HepG2 (cell line): ENCODE measurements around the gene NCAPD2. TPM values are rescaled to one million over a fixed set of nuclear protein-coding genes. Genes with fewer than 3 reads are reported as not detected.

ENCODE experiments used
- ATAC-seq: fragments of 200-7000 bp; cut with Tn5 transposase; 3 replicates; pipeline ENCODE4 v1.9.1; 2020; ENCODE audit warnings: mild to moderate bottlenecking, moderate library complexity
- BruUV-seq: library from RNA; stranded (reverse); fragments of 400-500 nt; replicated peaks from 2 replicates; lab custom pipeline; 2021; lab: Mats Ljungman, UMichigan
- CTCF ChIA-PET: fragments of 300-600 bp; formaldehyde crosslinking; extraction: SDS; loops from one replicate; lab custom pipeline; 2021; ENCODE audit warnings: low total read pairs, inconsistent platforms, low intra/inter-chr PET ratio; lab: Yijun Ruan, JAX
- POLR2A ChIA-PET: fragments of 350-600 bp; sonication (Branson Sonifier 250); formaldehyde crosslinking; loops from one replicate; lab custom pipeline; 2020; ENCODE audit warnings: antibody characterized with exemption, inconsistent platforms; lab: Yijun Ruan, JAX
- DNase-seq: peaks from one replicate; pipeline ENCODE4 v3.0.0-alpha.2; 2015; ENCODE audit warnings: low spot score
- FAIRE-seq: peaks from 3 replicates; lab custom pipeline; 2011; peaks lifted over from hg19 to GRCh38; lab: Jason Lieb, UNC
- H2AFZ ChIP-seq: one replicate; pipeline ENCODE4 v1.6.1; 2011; ENCODE audit warnings: low read length, inconsistent platforms
- H3K27ac ChIP-seq: fragments of 300-600 bp; 3 replicates; pipeline ENCODE4 v1.8.0; 2011; ENCODE audit warnings: mixed run types, mild to moderate bottlenecking, mixed read lengths, low read length, inconsistent platforms; ENCODE audit not compliant: insufficient read depth; ENCODE audit errors: extremely low read length
- H3K27me3 ChIP-seq, 2 experiments: fragments of 200-600 bp in 1 of 2; 2 replicates in 1 of 2; 3 replicates in 1 of 2; pipeline versions ENCODE4 v1.6.0 to v1.8.0; 2011; ENCODE audit warnings: low read length in 2 of 2, mild to moderate bottlenecking in 2 of 2, moderate library complexity in 2 of 2, inconsistent platforms in 1 of 2; ENCODE audit not compliant: insufficient read depth in 2 of 2, control insufficient read depth in 1 of 2
- H3K36me3 ChIP-seq, 2 experiments: fragments of 200-600 bp in 1 of 2; replicated peaks in 1 of 2; 2 replicates in 1 of 2; 3 replicates in 1 of 2; pipeline versions ENCODE4 v1.5.1 to v1.8.0; 2011; ENCODE audit warnings: low read length in 2 of 2, inconsistent platforms in 1 of 2; ENCODE audit not compliant: insufficient read depth in 2 of 2, control insufficient read depth in 1 of 2
- H3K4me1 ChIP-seq: 2 replicates; pipeline ENCODE4 v1.5.1; 2012; ENCODE audit warnings: low read length, inconsistent platforms; ENCODE audit not compliant: insufficient read depth
- H3K4me2 ChIP-seq: 2 replicates; pipeline ENCODE4 v1.6.0; 2011; ENCODE audit warnings: low read depth, low read length, inconsistent platforms
- H3K4me3 ChIP-seq, 3 experiments: fragments of 200-600 bp in 1 of 3; sonication (generic), shearing (Covaris generic) in 1 of 3; replicated peaks in 1 of 3; 2 replicates each; pipeline ENCODE4 v1.5.1; 2011 to 2016; ENCODE audit warnings: low read length in 3 of 3, inconsistent platforms in 2 of 3, low read depth in 2 of 3, mild to moderate bottlenecking in 2 of 3, control low read depth in 1 of 3, mixed read lengths in 1 of 3; ENCODE audit not compliant: insufficient read depth in 1 of 3
- H3K79me2 ChIP-seq: one replicate; pipeline ENCODE4 v1.6.1; 2011; ENCODE audit warnings: low read length, inconsistent platforms; ENCODE audit not compliant: insufficient read depth
- H3K9ac ChIP-seq: 2 replicates; pipeline ENCODE4 v1.6.0; 2011; ENCODE audit warnings: mild to moderate bottlenecking, low read depth, low read length, inconsistent platforms; ENCODE audit not compliant: insufficient read depth
- H3K9me3 ChIP-seq: 2 replicates; pipeline ENCODE4 v1.5.1; 2012; ENCODE audit warnings: mild to moderate bottlenecking, low read length
- H4K20me1 ChIP-seq: 2 replicates; pipeline ENCODE4 v1.6.0; 2011; ENCODE audit warnings: inconsistent platforms, mild to moderate bottlenecking, low read length, moderate library complexity; ENCODE audit not compliant: insufficient read depth
- ATM ChIP-seq: fragments of 450-650 bp; IDR thresholded peaks from 2 replicates; pipeline ENCODE4 v1.7.1; 2017; ENCODE audit warnings: mild to moderate bottlenecking, borderline replicate concordance
- SCMH1 ChIP-seq: sonication (generic); formaldehyde crosslinking; IDR thresholded peaks from 2 replicates; pipeline ENCODE4 v1.9.0; 2021; ENCODE audit warnings: missing genetic modification reagents, mild to moderate bottlenecking, borderline replicate concordance
- SRY ChIP-seq: sonication (generic); formaldehyde crosslinking; IDR thresholded peaks from 2 replicates; pipeline ENCODE4 v1.8.0; 2022; ENCODE audit warnings: mild to moderate bottlenecking, missing genetic modification reagents
- ZNF576 ChIP-seq: sonication (generic); formaldehyde crosslinking; IDR thresholded peaks from 2 replicates; pipeline ENCODE4 v1.4.0; 2020; ENCODE audit warnings: mild to moderate bottlenecking, missing genetic modification reagents
- WGBS: methylation state at CpG from one replicate; pipeline ENCODE4 v1.1.6; 2017; ENCODE audit warnings: low lambda C conversion rate; 5-methylcytosine and 5-hydroxymethylcytosine counted together
- in situ Hi-C: cut with HindIII; loops from 2 replicates; pipeline ENCODE4 v1.10.0; 2017; ENCODE audit warnings: low pct_unique_long_range_greater_than_20kb; ENCODE audit not compliant: extremely low pct_ligation_motif_present
- intact Hi-C: fragments of 100-400 bp; cut with micrococcal nuclease; formaldehyde crosslinking; loops from one replicate; pipeline ENCODE4 v1.10.0; 2022; ENCODE audit not compliant: unreplicated experiment
- polyA plus RNA-seq, 8 experiments: library from polyadenylated mRNA; depleted of rRNA in 3 of 8; stranded (reverse) in 7 of 8; unstranded in 1 of 8; fragments of >200 nt; fragmentation: Illumina TruSeq in 4 of 8; extraction: Trizol in 4 of 8; gene quantifications; 2 replicates each; pipeline versions ENCODE4 v1.2.1 to v1.2.3, GENCODE V29; 2011 to 2016; ENCODE audit warnings: low read depth in 4 of 8, missing spikeins in 1 of 8, mixed read lengths in 1 of 8; ENCODE audit not compliant: insufficient read depth in 1 of 8
- total RNA-seq, 5 experiments: library from RNA; depleted of rRNA; stranded (reverse); fragments of >200 nt; fragmentation: Illumina TruSeq; extraction: Trizol; gene quantifications; 2 replicates each; pipeline ENCODE4 v1.2.3, GENCODE V29; 2016; ENCODE audit warnings: low read depth in 1 of 5

The NCAPD2 gene
- total and polyA plus RNA-seq, 2 of the 13 experiments (the other 11 are each of a cell fraction or from before 2014, with no cell fraction given) = 51.1 to 65.6 TPM

GRCh38 chr12:6444704-6445688, 48.9 kb upstream of the NCAPD2 start, which contains the start of gene CD27:
CD27 (plus strand) TSS chr12:6444955; CDS start chr12:6445096, 141 bp downstream.
- intact Hi-C loops (no loop called here), in situ Hi-C loops (no loop called here)
- Histone ChIP-seq H3K79me2 (no peaks in the 10 kb centered on the region), H3K4me1 (peaks cover 36% of the 10 kb centered on the region), H3K9me3 (no peaks in the 10 kb centered on the region), H3K27ac (no peak within 1 kb of the TSS), H3K9ac (no peak within 1 kb of the TSS), H2AFZ (no peak within 1 kb of the TSS), H3K4me3 (no peak within 1 kb of the TSS), H3K27me3 (no peaks in the 10 kb centered on the region; a peak in 1 of 5 replicates), H4K20me1 (no peaks in the 10 kb centered on the region), H3K36me3 (no peaks in the 10 kb centered on the region), H3K4me2 (no peak within 1 kb of the TSS)
- CTCF ChIA-PET = no interaction called here
- FAIRE-seq = no peak
- BruUV-seq = no TSS peak
- no peak for DNase-seq
- no peak for TF ChIP-seq SRY (CRISPR knock-in tag)
- TF ChIP-seq ZNF576 (CRISPR knock-in tag) = no peak
- no peak for TF ChIP-seq SCMH1
- TF ChIP-seq ATM = no peak
- WGBS = 88% methylated on average over 16 of the region's 16 CpGs
- no peak for ATAC-seq
- POLR2A ChIA-PET = no interaction called here
